Activated CD8-positive, alpha-beta memory T cell treated with anti-CD3 and anti-CD28 coated beads, Interleukin-2, amount 50 U/mL, for 1 hour (primary cell): ENCODE data around the gene TAPBPL.
"Not testable (repeated sequence)": the region's sequence is repeated elsewhere in the genome, so short reads cannot be mapped to it uniquely, and the experiment has no call there.

Experiments
- DNase-seq: peaks from one replicate; pipeline ENCODE4 v3.0.0-alpha.2; 2020; ENCODE audit errors: extremely low read depth

The TAPBPL gene

GRCh38 chr12:6490673-6491072 is 38.8 kb downstream of the TAPBPL start:
- DNase-seq, result not testable (repeated sequence)

GRCh38 chr12:6492838-6493496 is 41.1 kb downstream of the TAPBPL start, which contains the start of gene MRPL51:
Gene MRPL51, minus strand, starts transcription at chr12:6493262. Its CDS starts 126 bp downstream, at chr12:6493136.
- DNase-seq, result peak; percentile 79

- peak; percentile 89 for DNase-seq
These were observed 41.8 kb downstream of the TAPBPL start, which contains the start of gene NCAPD2 for GRCh38 chr12:6493497-6494257. Gene NCAPD2, plus strand, starts transcription at chr12:6494102. Its CDS starts 997 bp downstream, at chr12:6495099.

- no peak for DNase-seq
These were observed 42.5 kb downstream of the TAPBPL start for GRCh38 chr12:6494258-6494743.

- no peak for DNase-seq
These were observed 43.1 kb downstream of the TAPBPL start for GRCh38 chr12:6494968-6495367.

- DNase-seq, result not testable (repeated sequence)
These were observed 45.4 kb downstream of the TAPBPL start for GRCh38 chr12:6497291-6497690.

GRCh38 chr12:6500466-6500865 is 48.6 kb downstream of the TAPBPL start:
- no peak for DNase-seq

GRCh38 chr12:6507102-6507998 is 55.5 kb downstream of the TAPBPL start:
- no peak for DNase-seq

GRCh38 chr12:6508087-6508486 is 56.2 kb downstream of the TAPBPL start:
- DNase-seq, result no peak
